Chondrocyte (in vitro differentiated cells): ENCODE data around the gene HVCN1. TPM values are rescaled to one million over a fixed set of nuclear protein-coding genes. Genes with fewer than 3 reads are reported as not detected.

Source experiments
- DNase-seq: peaks from one replicate; pipeline ENCODE4 v3.0.0; 2021; ENCODE audit warnings: mixed read lengths, low spot score
- H3K27ac Mint-ChIP-seq: one replicate; pipeline ENCODE4 v1.8.0; 2021; ENCODE audit warnings: mild to moderate bottlenecking, moderate library complexity, mixed read lengths; ENCODE audit not compliant: unreplicated experiment
- H3K27me3 Mint-ChIP-seq: 2 replicates; pipeline ENCODE4 v1.8.0; 2021; ENCODE audit warnings: low read depth, mixed read lengths
- H3K36me3 Mint-ChIP-seq: 2 replicates; pipeline ENCODE4 v1.8.0; 2021; ENCODE audit warnings: low read depth, mixed read lengths
- H3K4me1 Mint-ChIP-seq: 2 replicates; pipeline ENCODE4 v1.8.0; 2021; ENCODE audit warnings: low read depth, mild to moderate bottlenecking, mixed read lengths
- H3K4me3 Mint-ChIP-seq: one replicate; pipeline ENCODE4 v1.8.0; 2021; ENCODE audit warnings: mild to moderate bottlenecking, moderate library complexity, mixed read lengths; ENCODE audit not compliant: unreplicated experiment
- H3K9me3 Mint-ChIP-seq: 2 replicates; pipeline ENCODE4 v1.8.0; 2021; ENCODE audit warnings: low read depth, mixed read lengths
- total RNA-seq: library from RNA; stranded (reverse); gene quantifications from 3 replicates; pipeline ENCODE4 v1.2.1, GENCODE V29; 2021
- TF ChIP-seq, protein P1 (sequence below): fragments of 200-600 bp; sonication (generic); IDR thresholded peaks from 2 replicates; pipeline ENCODE4 v1.5.0; 2021; ENCODE audit warnings: antibody characterized with exemption, mild to moderate bottlenecking, moderate library complexity

HVCN1 gene
- total RNA-seq, 1 donor from 2014 or later: 1.2 TPM

- no peaks in the 10 kb centered on the region for H3K27me3 Mint-ChIP-seq
- H3K36me3 Mint-ChIP-seq: peaks cover 2% of the 10 kb centered on the region
- no peaks in the 10 kb centered on the region for H3K9me3 Mint-ChIP-seq
- no peak overlapping the region for H3K4me3 Mint-ChIP-seq
- TF ChIP-seq, protein P1, sequence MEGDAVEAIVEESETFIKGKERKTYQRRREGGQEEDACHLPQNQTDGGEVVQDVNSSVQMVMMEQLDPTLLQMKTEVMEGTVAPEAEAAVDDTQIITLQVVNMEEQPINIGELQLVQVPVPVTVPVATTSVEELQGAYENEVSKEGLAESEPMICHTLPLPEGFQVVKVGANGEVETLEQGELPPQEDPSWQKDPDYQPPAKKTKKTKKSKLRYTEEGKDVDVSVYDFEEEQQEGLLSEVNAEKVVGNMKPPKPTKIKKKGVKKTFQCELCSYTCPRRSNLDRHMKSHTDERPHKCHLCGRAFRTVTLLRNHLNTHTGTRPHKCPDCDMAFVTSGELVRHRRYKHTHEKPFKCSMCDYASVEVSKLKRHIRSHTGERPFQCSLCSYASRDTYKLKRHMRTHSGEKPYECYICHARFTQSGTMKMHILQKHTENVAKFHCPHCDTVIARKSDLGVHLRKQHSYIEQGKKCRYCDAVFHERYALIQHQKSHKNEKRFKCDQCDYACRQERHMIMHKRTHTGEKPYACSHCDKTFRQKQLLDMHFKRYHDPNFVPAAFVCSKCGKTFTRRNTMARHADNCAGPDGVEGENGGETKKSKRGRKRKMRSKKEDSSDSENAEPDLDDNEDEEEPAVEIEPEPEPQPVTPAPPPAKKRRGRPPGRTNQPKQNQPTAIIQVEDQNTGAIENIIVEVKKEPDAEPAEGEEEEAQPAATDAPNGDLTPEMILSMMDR: no peak
- no peak overlapping the region for H3K27ac Mint-ChIP-seq
- peaks cover 13% of the 10 kb centered on the region for H3K4me1 Mint-ChIP-seq
- no peak for DNase-seq
Observed at GRCh38 chr12:110693731-110694130, 4.8 kb upstream of the HVCN1 start.

GRCh38 chr12:110690127-110690430 lies 1.2 kb upstream of the HVCN1 start:
- no peak for DNase-seq
- peak overlapping the region; percentile 76 for H3K4me3 Mint-ChIP-seq
- H3K36me3 Mint-ChIP-seq: peaks cover 2% of the 10 kb centered on the region
- H3K4me1 Mint-ChIP-seq: peaks cover 10% of the 10 kb centered on the region
- no peaks in the 10 kb centered on the region for H3K9me3 Mint-ChIP-seq
- peaks cover 8% of the 10 kb centered on the region for H3K27me3 Mint-ChIP-seq
- H3K27ac Mint-ChIP-seq: no peak overlapping the region
- TF ChIP-seq, protein P1: no peak

- H3K9me3 Mint-ChIP-seq: no peaks in the 10 kb centered on the region
- H3K36me3 Mint-ChIP-seq: peaks cover 2% of the 10 kb centered on the region
- TF ChIP-seq, protein P1: no peak
- H3K4me3 Mint-ChIP-seq: peak overlapping the region; percentile 76
- no peak for DNase-seq
- peaks cover 8% of the 10 kb centered on the region for H3K27me3 Mint-ChIP-seq
- no peak overlapping the region for H3K27ac Mint-ChIP-seq
- H3K4me1 Mint-ChIP-seq: peaks cover 10% of the 10 kb centered on the region
Observed at GRCh38 chr12:110689281-110690126, 589 bp upstream of the HVCN1 start.

DNA sequence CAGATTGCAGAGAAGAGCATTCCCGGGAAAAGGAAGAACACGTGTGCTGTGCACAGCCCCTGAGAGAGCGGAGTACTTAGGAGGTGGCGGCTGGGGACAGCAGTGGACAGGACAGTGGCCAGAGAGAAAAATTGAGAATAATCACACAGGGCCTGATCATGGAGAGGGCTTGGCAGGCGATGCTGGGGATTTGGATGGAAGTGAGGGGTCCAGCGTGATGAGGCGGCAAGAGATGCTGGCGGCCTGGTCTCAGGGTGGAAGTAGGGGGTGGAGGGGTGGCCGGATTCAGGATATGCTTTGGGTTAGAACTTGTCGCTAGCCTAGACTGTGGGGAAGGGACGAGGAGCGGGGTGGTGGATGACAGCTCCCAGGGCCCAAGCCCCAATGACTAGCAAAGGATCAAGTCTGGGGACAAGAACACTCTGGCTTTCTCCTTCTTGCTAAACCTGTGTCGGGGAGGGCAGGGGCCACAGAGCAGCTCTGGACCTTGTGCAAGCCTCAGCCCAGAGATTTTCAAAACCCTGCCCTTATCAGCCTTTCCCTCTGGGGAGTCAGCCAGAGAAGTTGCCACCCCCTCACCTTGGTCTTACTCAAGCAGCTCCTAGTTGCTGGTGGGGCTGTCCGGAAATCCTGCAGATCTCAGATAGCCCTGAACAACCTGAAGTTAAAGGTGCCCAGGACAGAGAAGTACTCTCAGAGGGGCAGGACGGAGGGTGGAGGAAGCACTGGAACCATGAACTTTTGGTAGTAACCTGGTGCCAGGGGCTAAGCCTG lies 1.3 kb downstream of the HVCN1 start:
- H3K4me3 Mint-ChIP-seq: peak overlapping the region; percentile 15
- DNase-seq: no peak
- H3K27ac Mint-ChIP-seq: no peak overlapping the region
- H3K36me3 Mint-ChIP-seq: peaks cover 2% of the 10 kb centered on the region
- H3K4me1 Mint-ChIP-seq: peaks cover 10% of the 10 kb centered on the region
- H3K27me3 Mint-ChIP-seq: peaks cover 8% of the 10 kb centered on the region
- H3K9me3 Mint-ChIP-seq: peaks cover 2% of the 10 kb centered on the region
- TF ChIP-seq, protein P1: no peak

GRCh38 chr12:110686294-110686903 lies 2.5 kb downstream of the HVCN1 start:
- H3K36me3 Mint-ChIP-seq: no peaks in the 10 kb centered on the region
- peaks cover 10% of the 10 kb centered on the region for H3K4me1 Mint-ChIP-seq
- H3K4me3 Mint-ChIP-seq: no peak overlapping the region
- DNase-seq: no peak
- peaks cover 8% of the 10 kb centered on the region for H3K27me3 Mint-ChIP-seq
- TF ChIP-seq, protein P1: no peak
- peaks cover 2% of the 10 kb centered on the region for H3K9me3 Mint-ChIP-seq
- H3K27ac Mint-ChIP-seq: no peak overlapping the region
